ENCODE data around the gene TPO. TPM values are rescaled to one million over a fixed set of nuclear protein-coding genes. Genes with fewer than 3 reads are reported as not detected.
"Not testable (repeated sequence)": the region's sequence is repeated elsewhere in the genome, so short reads cannot be mapped to it uniquely, and the experiment has no call there.

TPO gene
- total and polyA plus RNA-seq, 2 experiments from 2014 or later: 0.37 TPM; not detected in 1

GRCh38 chr2:1572638-1573037, 159.4 kb downstream of the TPO start:
- H3K9me3 ChIP-seq (ENCODE audit: low read depth): no peaks in the 10 kb centered on the region
- TF ChIP-seq EZH2 (IDR thresholded peaks at IDR 0.05; ENCODE audit: borderline replicate concordance) (no peak), EZH2phosphoT487 (IDR thresholded peaks at IDR 0.05; ENCODE audit: low read depth, severe bottlenecking, unreplicated experiment) (no peak), CTCF (IDR thresholded peaks at IDR 0.05; ENCODE audit: poor library complexity) (no peak)
- no peaks in the 10 kb centered on the region for H3K9me2 ChIP-seq (replicated peaks; ENCODE audit: insufficient read depth)
- H3K4me2 ChIP-seq: no peak overlapping the region
- H4K20me1 ChIP-seq (ENCODE audit: insufficient read depth, poor library complexity, severe bottlenecking): no peaks in the 10 kb centered on the region
- no peaks in the 10 kb centered on the region for H3K27me3 ChIP-seq
- no peaks in the 10 kb centered on the region for H3K79me2 ChIP-seq
- no peak overlapping the region for H2AFZ ChIP-seq
- H3K4me3 ChIP-seq: no peak overlapping the region
- H3K4me1 ChIP-seq (ENCODE audit: insufficient read depth): no peaks in the 10 kb centered on the region
- DNase-seq (ENCODE audit: low spot score): no peak
- no peak overlapping the region for H3K27ac ChIP-seq
- 84% methylated on average over 10 of the region's 10 CpGs for WGBS (ENCODE audit: low lambda C conversion rate, missing lambda C conversion rate)
- no peaks in the 10 kb centered on the region for H3K36me3 ChIP-seq (replicated peaks; ENCODE audit: insufficient read depth, low read depth)

GRCh38 chr2:1577846-1578245, 164.6 kb downstream of the TPO start:
- no peaks in the 10 kb centered on the region for H3K9me2 ChIP-seq (replicated peaks; ENCODE audit: insufficient read depth)
- no peaks in the 10 kb centered on the region for H4K20me1 ChIP-seq (ENCODE audit: insufficient read depth, poor library complexity, severe bottlenecking)
- no peaks in the 10 kb centered on the region for H3K9me3 ChIP-seq (ENCODE audit: low read depth)
- H3K79me2 ChIP-seq: no peaks in the 10 kb centered on the region
- WGBS (ENCODE audit: low lambda C conversion rate, missing lambda C conversion rate): 83% methylated on average over 5 of the region's 5 CpGs
- no peaks in the 10 kb centered on the region for H3K36me3 ChIP-seq (replicated peaks; ENCODE audit: insufficient read depth, low read depth)
- H2AFZ ChIP-seq: no peak overlapping the region
- H3K4me2 ChIP-seq: no peak overlapping the region
- no peak for DNase-seq (ENCODE audit: low spot score)
- H3K27ac ChIP-seq: no peak overlapping the region
- H3K4me3 ChIP-seq: no peak overlapping the region
- H3K4me1 ChIP-seq (ENCODE audit: insufficient read depth): no peaks in the 10 kb centered on the region
- TF ChIP-seq EZH2phosphoT487 (IDR thresholded peaks at IDR 0.05; ENCODE audit: low read depth, severe bottlenecking, unreplicated experiment) (no peak), EZH2 (IDR thresholded peaks at IDR 0.05; ENCODE audit: borderline replicate concordance) (no peak), CTCF (IDR thresholded peaks at IDR 0.05; ENCODE audit: poor library complexity) (no peak)
- H3K27me3 ChIP-seq: no peaks in the 10 kb centered on the region

- H3K27me3 ChIP-seq; H3K79me2 ChIP-seq; H3K4me1 ChIP-seq (ENCODE audit: insufficient read depth); H3K9me3 ChIP-seq (ENCODE audit: low read depth); H4K20me1 ChIP-seq (ENCODE audit: insufficient read depth, poor library complexity, severe bottlenecking); DNase-seq (ENCODE audit: low spot score); H3K9me2 ChIP-seq (replicated peaks; ENCODE audit: insufficient read depth); H3K4me2 ChIP-seq; H3K36me3 ChIP-seq (replicated peaks; ENCODE audit: insufficient read depth, low read depth); H3K27ac ChIP-seq; H3K4me3 ChIP-seq; H2AFZ ChIP-seq: not testable (repeated sequence)
- WGBS (ENCODE audit: low lambda C conversion rate, missing lambda C conversion rate): 94% methylated on average over 17 of the region's 19 CpGs
These were observed 168.1 kb downstream of the TPO start for GRCh38 chr2:1581257-1581964.

- WGBS (ENCODE audit: low lambda C conversion rate, missing lambda C conversion rate): 69% methylated on average over 10 of the region's 10 CpGs
- H4K20me1 ChIP-seq (ENCODE audit: insufficient read depth, poor library complexity, severe bottlenecking): no peaks in the 10 kb centered on the region
- no peak overlapping the region for H3K4me3 ChIP-seq
- no peaks in the 10 kb centered on the region for H3K36me3 ChIP-seq (replicated peaks; ENCODE audit: insufficient read depth, low read depth)
- no peak for TF ChIP-seq EZH2phosphoT487 (IDR thresholded peaks at IDR 0.05; ENCODE audit: low read depth, severe bottlenecking, unreplicated experiment)
- no peak for TF ChIP-seq CTCF (IDR thresholded peaks at IDR 0.05; ENCODE audit: poor library complexity)
- TF ChIP-seq EZH2 (IDR thresholded peaks at IDR 0.05; ENCODE audit: borderline replicate concordance): no peak
- no peak overlapping the region for H3K4me2 ChIP-seq
- H2AFZ ChIP-seq: no peak overlapping the region
- no peaks in the 10 kb centered on the region for H3K9me3 ChIP-seq (ENCODE audit: low read depth)
- no peaks in the 10 kb centered on the region for H3K4me1 ChIP-seq (ENCODE audit: insufficient read depth)
- H3K9me2 ChIP-seq (replicated peaks; ENCODE audit: insufficient read depth): no peaks in the 10 kb centered on the region
- no peaks in the 10 kb centered on the region for H3K27me3 ChIP-seq
- no peaks in the 10 kb centered on the region for H3K79me2 ChIP-seq
- DNase-seq (ENCODE audit: low spot score): no peak
- H3K27ac ChIP-seq: no peak overlapping the region
These were observed 168.8 kb downstream of the TPO start for GRCh38 chr2:1581965-1582625.

Measured in hepatocyte (in vitro differentiated cells).